GM18499 (cell line): Measurements from ENCODE around the gene LSM14B.
"Not testable (repeated sequence)": the region's sequence is repeated elsewhere in the genome, so short reads cannot be mapped to it uniquely, and the experiment has no call there.

Source experiments
- ATAC-seq: cut with Tn5 transposase; IDR thresholded peaks from one replicate; pipeline ENCODE4 v1.9.1; 2021; ENCODE audit warnings: moderate number of reproducible peaks; ENCODE audit not compliant: insufficient read depth, unreplicated experiment

Gene LSM14B

GRCh38 chr20:62121776-62122653 lies at the start of gene LSM14B:
TSS of gene LSM14B (plus strand) at chr20:62122475. CDS start at chr20:62122667, 192 bp downstream.
- ATAC-seq, result peak; percentile 41

GRCh38 chr20:62073323-62073722 lies 49.0 kb upstream of the LSM14B start:
- no peak for ATAC-seq

GRCh38 chr20:62079166-62079565 lies 43.1 kb upstream of the LSM14B start:
- ATAC-seq, result no peak

GRCh38 chr20:62080249-62080990 lies 41.9 kb upstream of the LSM14B start:
- ATAC-seq, result no peak

- no peak for ATAC-seq
Observed at GRCh38 chr20:62083312-62083711, 39.0 kb upstream of the LSM14B start.

- not testable (repeated sequence) for ATAC-seq
Observed at GRCh38 chr20:62084224-62084623, 38.1 kb upstream of the LSM14B start.

GRCh38 chr20:62085206-62085605 lies 37.1 kb upstream of the LSM14B start:
- no peak for ATAC-seq

GRCh38 chr20:62087227-62087626 lies 35.0 kb upstream of the LSM14B start:
- ATAC-seq, result no peak

- ATAC-seq, result no peak
Observed at GRCh38 chr20:62087632-62088031, 34.6 kb upstream of the LSM14B start.

- ATAC-seq, result no peak
Observed at GRCh38 chr20:62088258-62089127, 33.8 kb upstream of the LSM14B start.

GRCh38 chr20:62089393-62089792 lies 32.9 kb upstream of the LSM14B start:
- ATAC-seq, result no peak

- no peak for ATAC-seq
Observed at GRCh38 chr20:62096421-62097380, 25.6 kb upstream of the LSM14B start.

- ATAC-seq, result no peak
Observed at GRCh38 chr20:62097881-62098407, 24.3 kb upstream of the LSM14B start.

GRCh38 chr20:62101078-62101477 lies 21.2 kb upstream of the LSM14B start:
- ATAC-seq, result no peak

GRCh38 chr20:62103508-62104233 lies 18.6 kb upstream of the LSM14B start:
- ATAC-seq, result no peak

GRCh38 chr20:62104234-62104789 lies 18.0 kb upstream of the LSM14B start:
- ATAC-seq, result no peak

GRCh38 chr20:62104791-62105345 lies 17.4 kb upstream of the LSM14B start:
- no peak for ATAC-seq

GRCh38 chr20:62105592-62105991 lies 16.7 kb upstream of the LSM14B start:
- ATAC-seq, result no peak
